ENCODE data around the gene ERBB3.
A peak's percentile ranks its signal among the peaks of the same experiment; 100 is the strongest.
"Not testable (repeated sequence)": the region's sequence is repeated elsewhere in the genome, so short reads cannot be mapped to it uniquely, and the experiment has no call there.

Gene ERBB3

DNA sequence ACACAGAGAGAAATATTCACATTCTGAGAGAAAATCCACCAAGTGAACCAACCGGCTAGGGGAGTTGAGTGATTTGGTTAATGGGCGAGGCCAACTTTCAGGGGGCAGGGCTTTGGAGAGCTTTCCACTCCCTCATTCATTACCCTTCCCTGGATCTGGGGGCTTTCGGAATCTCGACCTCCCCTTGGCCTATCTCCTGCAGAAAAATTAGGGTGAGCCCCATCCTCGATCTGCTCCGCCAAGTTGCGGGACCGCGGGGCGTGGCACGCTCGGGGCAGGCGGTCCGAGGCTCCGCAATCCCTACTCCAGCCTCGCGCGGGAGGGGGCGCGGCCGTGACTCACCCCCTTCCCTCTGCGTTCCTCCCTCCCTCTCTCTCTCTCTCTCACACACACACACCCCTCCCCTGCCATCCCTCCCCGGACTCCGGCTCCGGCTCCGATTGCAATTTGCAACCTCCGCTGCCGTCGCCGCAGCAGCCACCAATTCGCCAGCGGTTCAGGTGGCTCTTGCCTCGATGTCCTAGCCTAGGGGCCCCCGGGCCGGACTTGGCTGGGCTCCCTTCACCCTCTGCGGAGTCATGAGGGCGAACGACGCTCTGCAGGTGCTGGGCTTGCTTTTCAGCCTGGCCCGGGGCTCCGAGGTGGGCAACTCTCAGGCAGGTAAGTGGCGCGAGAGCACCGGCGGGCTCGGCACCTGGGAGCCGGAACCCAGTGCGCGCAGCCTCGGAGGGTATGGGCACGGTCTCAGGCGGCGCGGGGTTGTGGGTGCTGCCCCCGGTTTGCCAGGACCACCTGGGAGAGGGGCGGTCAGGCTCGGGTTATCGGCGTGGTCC is at the start of gene ERBB3:
Gene ERBB3, plus strand, starts transcription at position 443 of the 833 bp plus-strand sequence. Its CDS starts 136 bp downstream, at position 579.
- Histone ChIP-seq H3K27me3 (ENCODE audit: insufficient read depth, low read length) (peaks cover 6% of the 10 kb centered on the region; the same call in 1 of the 2 replicates), H3K4me1 (ENCODE audit: insufficient read depth, low read length) (peaks cover 21% of the 10 kb centered on the region), H3K4me3 (ENCODE audit: low read length) (peak within 1 kb of the TSS; percentile 74), H3K36me3 (ENCODE audit: insufficient read depth, low read depth, low read length) (peaks cover 20% of the 10 kb centered on the region), H3K9me3 (ENCODE audit: insufficient read depth, low read depth, low read length) (no peaks in the 10 kb centered on the region), H3K9ac (ENCODE audit: low read depth, low read length) (peak within 1 kb of the TSS; percentile 85), H3K27ac (ENCODE audit: low read length) (peak within 1 kb of the TSS; percentile 65)

DNA sequence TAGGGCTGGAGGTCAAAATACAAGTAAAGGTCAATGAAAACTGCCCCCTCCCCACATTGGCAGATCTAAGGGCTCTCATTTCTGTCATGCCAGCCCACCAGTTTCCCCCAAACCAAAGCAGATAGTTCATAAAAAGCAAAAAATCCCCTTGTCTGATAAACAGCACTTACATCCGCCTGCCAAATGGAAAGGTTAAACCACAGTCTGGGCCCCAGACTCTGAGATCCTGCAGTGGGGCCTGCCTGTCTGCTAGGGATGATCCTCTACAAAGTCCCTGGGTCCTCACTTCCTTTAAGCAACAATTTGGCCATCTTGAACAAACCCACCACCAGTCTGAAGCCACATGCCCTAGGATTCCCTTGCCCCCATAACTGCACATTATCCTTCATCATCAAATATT is 48.0 kb upstream of the ERBB3 start:
- H3K9ac ChIP-seq (ENCODE audit: low read depth, low read length), result no peak overlapping the region
- no peaks in the 10 kb centered on the region for H3K27me3 ChIP-seq (ENCODE audit: insufficient read depth, low read length)
- H3K4me1 ChIP-seq (ENCODE audit: insufficient read depth, low read length), result no peaks in the 10 kb centered on the region
- no peaks in the 10 kb centered on the region for H3K9me3 ChIP-seq (ENCODE audit: insufficient read depth, low read depth, low read length)
- H3K4me3 ChIP-seq (ENCODE audit: low read length), result no peak overlapping the region
- H3K36me3 ChIP-seq (ENCODE audit: insufficient read depth, low read depth, low read length), result peaks cover 79% of the 10 kb centered on the region
- H3K27ac ChIP-seq (ENCODE audit: low read length), result no peak overlapping the region

DNA sequence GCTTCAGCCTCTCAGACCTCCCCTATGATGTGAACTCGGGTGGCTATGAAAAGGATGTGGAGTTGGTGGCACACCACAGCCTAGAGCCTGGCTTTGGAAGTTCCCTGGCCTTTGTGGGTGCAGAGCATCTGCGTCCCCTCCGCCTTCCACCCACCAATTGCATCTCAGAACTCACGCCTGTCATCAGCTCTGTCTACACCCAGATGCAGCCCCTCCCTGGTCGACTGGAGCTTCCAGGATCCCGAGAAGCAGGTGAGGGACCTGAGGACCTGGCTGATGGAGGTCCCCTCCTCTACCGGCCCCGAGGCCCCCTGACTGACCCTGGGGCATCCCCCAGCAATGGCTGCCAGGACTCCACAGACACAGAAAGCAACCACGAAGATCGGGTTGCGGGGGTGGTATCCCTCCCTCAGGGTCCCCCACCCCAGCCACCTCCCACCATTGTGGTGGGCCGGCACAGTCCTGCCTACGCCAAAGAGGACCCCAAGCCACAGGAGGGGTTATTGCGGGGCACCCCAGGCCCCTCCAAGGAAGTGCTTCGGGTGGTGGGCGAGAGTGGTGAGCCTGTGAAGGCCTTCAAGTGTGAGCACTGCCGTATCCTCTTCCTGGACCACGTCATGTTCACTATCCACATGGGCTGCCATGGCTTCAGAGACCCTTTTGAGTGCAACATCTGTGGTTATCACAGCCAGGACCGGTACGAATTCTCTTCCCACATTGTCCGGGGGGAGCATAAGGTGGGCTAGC is 45.2 kb upstream of the ERBB3 start:
- Histone ChIP-seq H3K9ac (ENCODE audit: low read depth, low read length) (no peak overlapping the region), H3K4me3 (ENCODE audit: low read length) (no peak overlapping the region), H3K27me3 (ENCODE audit: insufficient read depth, low read length) (no peaks in the 10 kb centered on the region), H3K27ac (ENCODE audit: low read length) (no peak overlapping the region), H3K36me3 (ENCODE audit: insufficient read depth, low read depth, low read length) (peaks cover 67% of the 10 kb centered on the region), H3K4me1 (ENCODE audit: insufficient read depth, low read length) (no peaks in the 10 kb centered on the region), H3K9me3 (ENCODE audit: insufficient read depth, low read depth, low read length) (no peaks in the 10 kb centered on the region)

- peak overlapping the region; percentile 58; the same call in 1 of the 2 replicates for H3K9ac ChIP-seq (ENCODE audit: low read depth, low read length)
- H3K27ac ChIP-seq (ENCODE audit: low read length), result no peak overlapping the region
- H3K4me3 ChIP-seq (ENCODE audit: low read length), result no peak overlapping the region
- peaks cover 55% of the 10 kb centered on the region for H3K36me3 ChIP-seq (ENCODE audit: insufficient read depth, low read depth, low read length)
- no peaks in the 10 kb centered on the region for H3K27me3 ChIP-seq (ENCODE audit: insufficient read depth, low read length)
- no peaks in the 10 kb centered on the region for H3K9me3 ChIP-seq (ENCODE audit: insufficient read depth, low read depth, low read length)
- H3K4me1 ChIP-seq (ENCODE audit: insufficient read depth, low read length), result no peaks in the 10 kb centered on the region
These were observed 42.8 kb upstream of the ERBB3 start for GRCh38 chr12:56037161-56037560.

DNA sequence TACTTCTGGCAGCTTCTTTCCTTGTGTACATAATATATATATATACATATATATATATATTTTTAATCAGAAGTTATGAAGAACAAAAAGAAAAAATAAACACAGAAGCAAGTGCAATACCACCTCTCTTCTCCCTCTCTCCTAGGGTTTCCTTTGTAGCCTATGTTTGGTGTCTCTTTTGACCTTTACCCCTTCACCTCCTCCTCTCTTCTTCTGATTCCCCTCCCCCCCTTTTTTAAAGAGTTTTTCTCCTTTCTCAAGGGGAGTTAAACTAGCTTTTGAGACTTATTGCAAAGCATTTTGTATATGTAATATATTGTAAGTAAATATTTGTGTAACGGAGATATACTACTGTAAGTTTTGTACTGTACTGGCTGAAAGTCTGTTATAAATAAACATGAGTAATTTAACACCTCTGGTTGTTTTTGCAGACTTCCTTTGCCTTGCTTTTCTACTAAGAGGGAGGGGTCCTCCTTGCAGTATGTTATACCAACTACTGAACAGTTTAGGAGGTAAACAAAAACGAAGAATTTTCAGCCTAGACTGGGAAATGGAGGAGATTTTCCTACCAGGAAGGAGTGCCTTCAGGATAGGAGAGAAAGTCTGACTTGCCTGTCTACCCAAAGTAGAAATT is 41.8 kb upstream of the ERBB3 start:
- no peaks in the 10 kb centered on the region for H3K9me3 ChIP-seq (ENCODE audit: insufficient read depth, low read depth, low read length)
- H3K27ac ChIP-seq (ENCODE audit: low read length), result no peak overlapping the region
- no peaks in the 10 kb centered on the region for H3K27me3 ChIP-seq (ENCODE audit: insufficient read depth, low read length)
- no peak overlapping the region for H3K9ac ChIP-seq (ENCODE audit: low read depth, low read length)
- H3K4me1 ChIP-seq (ENCODE audit: insufficient read depth, low read length), result no peaks in the 10 kb centered on the region
- no peak overlapping the region for H3K4me3 ChIP-seq (ENCODE audit: low read length)
- peaks cover 52% of the 10 kb centered on the region for H3K36me3 ChIP-seq (ENCODE audit: insufficient read depth, low read depth, low read length)

DNA sequence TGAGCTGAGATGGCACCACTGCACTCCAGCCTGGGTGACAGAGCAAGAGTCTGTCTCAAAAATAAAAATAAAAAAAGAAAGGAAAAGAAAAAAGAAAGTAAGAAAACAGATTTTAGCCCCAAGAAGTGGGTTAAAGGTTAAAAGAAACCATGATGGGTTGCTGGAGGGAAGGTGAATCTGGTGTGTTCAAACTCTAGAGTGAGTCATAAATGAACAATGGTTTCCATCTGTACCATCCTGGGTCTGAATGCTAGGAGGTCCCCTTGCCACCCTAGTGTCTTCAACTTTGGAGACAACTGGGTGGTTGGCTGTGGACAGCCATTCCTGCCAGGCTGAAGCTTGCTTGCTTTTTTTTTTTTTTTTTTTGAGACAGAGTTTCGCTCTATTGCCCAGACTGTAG is 39.8 kb upstream of the ERBB3 start:
- H3K4me3 ChIP-seq (ENCODE audit: low read length), result no peak overlapping the region
- H3K9ac ChIP-seq (ENCODE audit: low read depth, low read length), result no peak overlapping the region
- no peak overlapping the region for H3K27ac ChIP-seq (ENCODE audit: low read length)
- H3K36me3 ChIP-seq (ENCODE audit: insufficient read depth, low read depth, low read length), result peaks cover 54% of the 10 kb centered on the region
- no peaks in the 10 kb centered on the region for H3K9me3 ChIP-seq (ENCODE audit: insufficient read depth, low read depth, low read length)
- H3K4me1 ChIP-seq (ENCODE audit: insufficient read depth, low read length), result 0 out of 2 replicates have a peak, but pooled peaks cover 4% of the 10 kb centered on the region
- no peaks in the 10 kb centered on the region for H3K27me3 ChIP-seq (ENCODE audit: insufficient read depth, low read length)

GRCh38 chr12:56040963-56041551 is 38.9 kb upstream of the ERBB3 start:
- H3K9me3 ChIP-seq (ENCODE audit: insufficient read depth, low read depth, low read length), result no peaks in the 10 kb centered on the region
- H3K4me1 ChIP-seq (ENCODE audit: insufficient read depth, low read length), result 0 out of 2 replicates have a peak, but pooled peaks cover 4% of the 10 kb centered on the region
- peak overlapping the region; percentile 68 for H3K4me3 ChIP-seq (ENCODE audit: low read length)
- peak overlapping the region; percentile 69; the same call in 1 of the 2 replicates for H3K9ac ChIP-seq (ENCODE audit: low read depth, low read length)
- peaks cover 51% of the 10 kb centered on the region for H3K36me3 ChIP-seq (ENCODE audit: insufficient read depth, low read depth, low read length)
- H3K27ac ChIP-seq (ENCODE audit: low read length), result peak overlapping the region; percentile 26
- no peaks in the 10 kb centered on the region for H3K27me3 ChIP-seq (ENCODE audit: insufficient read depth, low read length)

DNA sequence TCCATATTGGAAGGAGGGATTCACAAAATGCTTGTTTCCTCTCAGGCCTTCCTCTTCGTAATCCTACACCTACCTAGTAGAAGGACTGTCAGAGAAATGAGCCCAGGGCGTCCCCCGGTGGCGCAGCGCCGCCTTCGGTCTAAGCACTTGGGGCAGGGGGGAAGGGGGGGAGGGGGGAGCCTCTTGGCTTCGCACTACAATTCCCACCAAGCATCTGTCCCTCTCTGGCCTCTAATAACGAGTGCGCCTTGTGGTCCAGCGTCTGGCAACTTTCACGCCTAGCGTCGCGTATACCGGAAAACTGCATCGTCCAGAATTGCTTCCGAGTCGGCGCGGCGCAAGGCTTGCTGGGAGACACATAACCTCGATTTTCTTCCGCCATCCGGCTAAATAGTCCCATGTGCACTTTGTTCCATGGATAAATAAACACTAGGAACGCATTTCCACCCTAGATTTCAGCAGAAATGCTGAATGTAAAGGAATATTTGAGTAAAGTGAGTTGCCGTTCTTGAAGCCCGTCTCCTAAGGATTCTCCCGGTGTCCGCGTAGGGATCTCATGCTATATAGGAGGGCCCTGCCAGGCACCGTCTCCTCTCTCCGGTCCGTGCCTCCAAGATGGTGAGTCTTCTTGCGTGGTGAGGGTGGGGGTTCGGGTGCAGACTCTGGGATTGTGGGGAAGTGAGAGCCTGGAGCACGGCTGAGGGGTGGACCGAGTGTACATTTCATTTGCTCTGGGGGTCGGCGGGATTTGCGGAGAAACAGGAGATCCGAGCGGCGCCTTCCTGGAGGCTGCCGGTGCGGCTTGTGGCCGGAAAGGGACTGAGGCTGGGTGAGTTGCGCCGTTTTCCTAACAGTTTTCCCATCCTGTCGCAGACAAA is 38.2 kb upstream of the ERBB3 start, which contains the start of gene RPS26:
Gene RPS26, plus strand, starts transcription at position 367 of the 878 bp plus-strand sequence. Its CDS starts 249 bp downstream, at position 616.
- Histone ChIP-seq H3K27ac (ENCODE audit: low read length) (peak within 1 kb of the TSS; percentile 78), H3K9ac (ENCODE audit: low read depth, low read length) (peak within 1 kb of the TSS; percentile 96), H3K9me3 (ENCODE audit: insufficient read depth, low read depth, low read length) (no peaks in the 10 kb centered on the region), H3K4me1 (ENCODE audit: insufficient read depth, low read length) (0 out of 2 replicates have a peak, but pooled peaks cover 4% of the 10 kb centered on the region), H3K36me3 (ENCODE audit: insufficient read depth, low read depth, low read length) (peaks cover 45% of the 10 kb centered on the region), H3K27me3 (ENCODE audit: insufficient read depth, low read length) (no peaks in the 10 kb centered on the region), H3K4me3 (ENCODE audit: low read length) (peak within 1 kb of the TSS; percentile 89)

DNA sequence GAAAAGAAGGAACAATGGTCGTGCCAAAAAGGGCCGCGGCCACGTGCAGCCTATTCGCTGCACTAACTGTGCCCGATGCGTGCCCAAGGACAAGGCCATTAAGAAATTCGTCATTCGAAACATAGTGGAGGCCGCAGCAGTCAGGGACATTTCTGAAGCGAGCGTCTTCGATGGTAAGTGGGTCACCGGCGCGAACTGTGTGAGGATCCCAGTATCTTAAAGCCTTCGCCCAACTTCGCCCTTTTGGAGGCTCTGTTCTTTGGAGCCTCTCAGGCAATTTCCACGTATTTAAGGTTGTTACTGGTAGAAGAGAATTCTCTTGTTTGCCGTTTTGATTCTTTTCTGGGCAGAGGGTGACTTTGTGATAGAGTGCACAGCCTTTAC is 37.5 kb upstream of the ERBB3 start:
- H3K27ac ChIP-seq (ENCODE audit: low read length), result peak overlapping the region; percentile 78

DNA sequence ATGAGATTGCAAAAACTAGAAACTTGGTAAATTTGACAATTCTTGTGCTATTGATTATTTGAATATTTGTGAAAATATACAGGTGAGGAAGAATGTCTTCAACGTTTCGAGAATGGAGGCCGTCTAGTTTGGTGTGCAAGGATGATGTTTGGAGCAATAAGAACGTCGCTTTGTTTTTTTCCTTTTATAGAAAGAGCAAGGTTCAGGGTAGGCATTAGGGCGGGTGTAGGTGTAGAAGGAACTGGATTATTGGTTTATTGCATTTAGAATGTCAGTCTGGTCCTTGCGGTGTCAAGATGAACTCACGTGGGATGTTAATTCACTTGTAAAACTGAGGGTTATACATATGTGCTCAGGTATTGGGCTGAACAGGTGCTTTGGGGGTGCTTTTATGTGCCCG is 37.1 kb upstream of the ERBB3 start:
- Histone ChIP-seq H3K9me3 (ENCODE audit: insufficient read depth, low read depth, low read length) (no peaks in the 10 kb centered on the region), H3K4me1 (ENCODE audit: insufficient read depth, low read length) (0 out of 2 replicates have a peak, but pooled peaks cover 4% of the 10 kb centered on the region), H3K4me3 (ENCODE audit: low read length) (peak overlapping the region; percentile 89), H3K27me3 (ENCODE audit: insufficient read depth, low read length) (no peaks in the 10 kb centered on the region), H3K9ac (ENCODE audit: low read depth, low read length) (peak overlapping the region; percentile 96), H3K27ac (ENCODE audit: low read length) (peak overlapping the region; percentile 78), H3K36me3 (ENCODE audit: insufficient read depth, low read depth, low read length) (peaks cover 38% of the 10 kb centered on the region)

More for the DNA sequence above, 37.5 kb upstream of the ERBB3 start:
- H3K4me1 ChIP-seq (ENCODE audit: insufficient read depth, low read length); H3K9me3 ChIP-seq (ENCODE audit: insufficient read depth, low read depth, low read length); H3K27me3 ChIP-seq (ENCODE audit: insufficient read depth, low read length): not testable (repeated sequence)
- H3K4me3 ChIP-seq (ENCODE audit: low read length), result peak overlapping the region; percentile 89
- peak overlapping the region; percentile 96 for H3K9ac ChIP-seq (ENCODE audit: low read depth, low read length)
- H3K36me3 ChIP-seq (ENCODE audit: insufficient read depth, low read depth, low read length), result peaks cover 41% of the 10 kb centered on the region
